GM12864 (cell line): ENCODE results near the gene KRT33B.
"Not testable (repeated sequence)": the region's sequence is repeated elsewhere in the genome, so short reads cannot be mapped to it uniquely, and the experiment has no call there.

Experiments used
- DNase-seq: peaks from one replicate; pipeline ENCODE4 v3.0.0-alpha.2; 2011; ENCODE audit warnings: low read depth
- H3K4me3 ChIP-seq: 2 replicates; pipeline ENCODE4 v1.5.1; 2011; ENCODE audit warnings: mild to moderate bottlenecking, low read depth, low read length, control low read depth
- TF ChIP-seq, protein P1 (sequence below): IDR thresholded peaks from 2 replicates; pipeline ENCODE4 v1.5.1; 2011; ENCODE audit warnings: low read depth, mild to moderate bottlenecking, moderate library complexity, low read length, control low read depth, inconsistent platforms; ENCODE audit errors: missing control alignments

Gene KRT33B

GRCh38 chr17:41363881-41364280 lies 5.7 kb downstream of the KRT33B start:
- TF ChIP-seq, protein P1, sequence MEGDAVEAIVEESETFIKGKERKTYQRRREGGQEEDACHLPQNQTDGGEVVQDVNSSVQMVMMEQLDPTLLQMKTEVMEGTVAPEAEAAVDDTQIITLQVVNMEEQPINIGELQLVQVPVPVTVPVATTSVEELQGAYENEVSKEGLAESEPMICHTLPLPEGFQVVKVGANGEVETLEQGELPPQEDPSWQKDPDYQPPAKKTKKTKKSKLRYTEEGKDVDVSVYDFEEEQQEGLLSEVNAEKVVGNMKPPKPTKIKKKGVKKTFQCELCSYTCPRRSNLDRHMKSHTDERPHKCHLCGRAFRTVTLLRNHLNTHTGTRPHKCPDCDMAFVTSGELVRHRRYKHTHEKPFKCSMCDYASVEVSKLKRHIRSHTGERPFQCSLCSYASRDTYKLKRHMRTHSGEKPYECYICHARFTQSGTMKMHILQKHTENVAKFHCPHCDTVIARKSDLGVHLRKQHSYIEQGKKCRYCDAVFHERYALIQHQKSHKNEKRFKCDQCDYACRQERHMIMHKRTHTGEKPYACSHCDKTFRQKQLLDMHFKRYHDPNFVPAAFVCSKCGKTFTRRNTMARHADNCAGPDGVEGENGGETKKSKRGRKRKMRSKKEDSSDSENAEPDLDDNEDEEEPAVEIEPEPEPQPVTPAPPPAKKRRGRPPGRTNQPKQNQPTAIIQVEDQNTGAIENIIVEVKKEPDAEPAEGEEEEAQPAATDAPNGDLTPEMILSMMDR = no peak
- DNase-seq = no peak
- no peak overlapping the region for H3K4me3 ChIP-seq

DNA sequence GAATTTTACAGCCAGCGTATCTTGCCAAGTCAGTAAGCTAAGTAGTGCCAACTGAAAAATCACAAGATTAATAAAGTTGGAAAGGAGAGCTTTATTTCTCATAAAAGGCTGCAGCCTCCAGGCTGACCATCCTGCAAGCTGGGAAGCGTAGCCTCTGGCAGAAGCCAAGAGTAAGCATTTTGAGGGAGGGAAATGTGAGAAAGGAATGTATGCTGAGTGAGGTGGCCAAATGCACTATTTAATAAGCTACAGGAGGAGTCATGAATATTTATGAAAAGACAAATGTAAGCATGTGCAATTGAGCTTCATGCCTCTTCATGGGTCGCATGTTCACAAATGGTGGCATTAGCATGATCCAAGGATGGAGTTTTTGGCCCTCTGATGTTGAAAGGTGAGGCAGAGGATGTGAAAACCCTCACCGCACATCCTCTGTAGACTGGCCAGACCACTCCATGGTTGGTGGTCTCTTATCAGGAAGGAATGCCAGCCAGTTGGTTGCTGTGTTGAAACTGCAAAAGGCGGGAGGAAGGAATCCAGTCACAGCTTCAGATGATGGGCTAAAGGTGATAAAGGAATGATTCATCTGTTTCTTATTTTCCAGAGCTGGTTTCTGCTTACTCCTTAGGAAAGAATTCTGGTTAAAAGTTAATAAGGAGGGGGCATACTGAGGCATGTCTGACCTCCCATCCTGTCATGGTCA lies 9.2 kb downstream of the KRT33B start:
- TF ChIP-seq, protein P1 = no peak
- DNase-seq = no peak
- no peak overlapping the region for H3K4me3 ChIP-seq

- no peak for DNase-seq
- no peak overlapping the region for H3K4me3 ChIP-seq
- TF ChIP-seq, protein P1 = no peak
These were observed 15.1 kb downstream of the KRT33B start for GRCh38 chr17:41354536-41354935.

DNA sequence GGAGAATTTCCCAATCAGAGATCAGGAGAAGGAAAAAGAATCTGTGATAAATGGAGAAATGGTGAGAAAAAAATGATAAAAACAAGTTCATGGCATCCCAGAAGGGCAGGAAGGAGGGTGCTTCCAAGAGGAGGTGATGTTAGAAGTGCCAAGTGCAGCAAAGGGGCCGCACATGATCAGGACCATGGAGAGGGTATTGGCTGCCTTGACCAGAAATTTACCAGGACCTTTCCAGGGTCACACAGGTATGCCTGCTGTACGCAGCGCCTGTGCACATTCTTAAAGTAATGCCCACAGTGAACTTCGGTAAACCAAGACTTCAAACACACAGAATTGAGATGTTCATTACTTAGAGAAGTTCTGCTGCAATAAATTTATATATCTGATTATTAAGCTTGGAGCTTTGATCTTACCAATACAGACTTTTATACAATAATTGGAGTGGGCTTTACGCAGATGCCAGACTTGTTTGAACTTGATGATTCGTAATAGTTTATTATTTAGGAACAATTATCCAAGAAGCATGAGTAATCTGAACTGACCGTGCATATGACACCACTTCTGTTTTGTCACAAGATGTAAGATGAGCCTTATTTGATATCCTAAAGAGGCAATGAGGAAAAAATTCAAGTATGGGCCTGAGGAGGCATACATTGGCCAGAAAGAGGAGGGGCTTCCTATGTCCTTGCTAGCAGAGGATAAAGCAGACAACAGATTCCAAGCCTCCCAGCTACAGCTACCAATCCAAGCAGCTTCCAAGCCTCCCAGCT lies 16.8 kb downstream of the KRT33B start:
- TF ChIP-seq, protein P1 = no peak
- DNase-seq = no peak
- H3K4me3 ChIP-seq = no peak overlapping the region

- TF ChIP-seq, protein P1 = no peak
- no peak overlapping the region for H3K4me3 ChIP-seq
- DNase-seq = no peak
These were observed 18.4 kb downstream of the KRT33B start for GRCh38 chr17:41351177-41351576.

GRCh38 chr17:41350381-41350878 lies 19.2 kb downstream of the KRT33B start, which contains the start of gene KRT33A:
Gene KRT33A, minus strand, starts transcription at chr17:41350828. Its CDS starts 61 bp downstream, at chr17:41350767.
- DNase-seq = not testable (repeated sequence)

More at GRCh38 chr17:41350381-41350878, 19.2 kb downstream of the KRT33B start, which contains the start of gene KRT33A:
- H3K4me3 ChIP-seq = not testable (repeated sequence)
